ENCODE measurements around the gene HES5.

Gene HES5

DNA sequence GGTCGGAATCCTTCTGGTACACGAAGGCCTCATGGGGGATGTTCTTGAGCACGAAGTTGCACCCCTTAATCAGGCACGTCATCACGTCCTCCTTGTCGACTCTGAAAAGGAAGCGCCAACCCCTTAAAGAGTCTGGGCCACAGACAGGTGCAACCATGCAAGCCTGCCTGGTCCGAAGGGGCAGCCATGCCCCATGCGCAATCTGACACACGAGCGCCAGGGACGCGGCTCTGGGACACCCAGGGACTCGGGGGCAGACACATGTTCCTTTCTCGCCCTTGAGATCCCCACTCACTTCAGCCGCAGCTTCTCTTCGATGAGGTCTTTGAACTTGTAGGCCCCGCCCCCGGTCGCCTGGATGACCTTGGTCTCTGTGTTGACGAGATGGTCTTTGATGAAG is 9.3 kb downstream of the HES5 start:
- DNase-seq (ENCODE audit: low spot score), result no peak
- Histone ChIP-seq H3K27ac (no peak overlapping the region), H3K4me3 (no peak overlapping the region)
- TF ChIP-seq, protein P1, sequence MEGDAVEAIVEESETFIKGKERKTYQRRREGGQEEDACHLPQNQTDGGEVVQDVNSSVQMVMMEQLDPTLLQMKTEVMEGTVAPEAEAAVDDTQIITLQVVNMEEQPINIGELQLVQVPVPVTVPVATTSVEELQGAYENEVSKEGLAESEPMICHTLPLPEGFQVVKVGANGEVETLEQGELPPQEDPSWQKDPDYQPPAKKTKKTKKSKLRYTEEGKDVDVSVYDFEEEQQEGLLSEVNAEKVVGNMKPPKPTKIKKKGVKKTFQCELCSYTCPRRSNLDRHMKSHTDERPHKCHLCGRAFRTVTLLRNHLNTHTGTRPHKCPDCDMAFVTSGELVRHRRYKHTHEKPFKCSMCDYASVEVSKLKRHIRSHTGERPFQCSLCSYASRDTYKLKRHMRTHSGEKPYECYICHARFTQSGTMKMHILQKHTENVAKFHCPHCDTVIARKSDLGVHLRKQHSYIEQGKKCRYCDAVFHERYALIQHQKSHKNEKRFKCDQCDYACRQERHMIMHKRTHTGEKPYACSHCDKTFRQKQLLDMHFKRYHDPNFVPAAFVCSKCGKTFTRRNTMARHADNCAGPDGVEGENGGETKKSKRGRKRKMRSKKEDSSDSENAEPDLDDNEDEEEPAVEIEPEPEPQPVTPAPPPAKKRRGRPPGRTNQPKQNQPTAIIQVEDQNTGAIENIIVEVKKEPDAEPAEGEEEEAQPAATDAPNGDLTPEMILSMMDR (IDR thresholded peaks at IDR 0.05), result no peak

DNA sequence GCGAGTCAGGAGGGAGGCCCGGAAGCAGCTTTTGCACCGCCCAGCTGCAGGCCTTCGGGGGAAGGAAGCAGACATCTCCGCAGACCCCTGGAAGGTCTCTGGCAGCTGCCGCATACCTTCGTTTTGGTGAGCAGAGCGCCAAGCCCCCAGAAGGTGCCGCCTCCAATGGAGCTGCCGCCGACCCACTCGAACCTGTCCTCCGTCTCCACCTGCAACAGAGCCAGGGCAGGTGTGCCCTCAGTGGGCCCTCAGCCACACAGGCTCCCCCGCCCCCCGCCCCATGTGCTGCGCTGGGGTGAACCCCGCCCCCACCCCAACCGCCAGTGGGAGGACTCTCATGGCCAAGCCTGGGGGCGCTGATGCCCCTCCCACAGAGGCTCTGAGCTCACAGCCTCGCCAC is 9.9 kb downstream of the HES5 start:
- TF ChIP-seq, protein P1 (IDR thresholded peaks at IDR 0.05), result no peak
- DNase-seq (ENCODE audit: low spot score), result no peak
- H3K4me3 ChIP-seq, result no peak overlapping the region
- H3K27ac ChIP-seq, result no peak overlapping the region

DNA sequence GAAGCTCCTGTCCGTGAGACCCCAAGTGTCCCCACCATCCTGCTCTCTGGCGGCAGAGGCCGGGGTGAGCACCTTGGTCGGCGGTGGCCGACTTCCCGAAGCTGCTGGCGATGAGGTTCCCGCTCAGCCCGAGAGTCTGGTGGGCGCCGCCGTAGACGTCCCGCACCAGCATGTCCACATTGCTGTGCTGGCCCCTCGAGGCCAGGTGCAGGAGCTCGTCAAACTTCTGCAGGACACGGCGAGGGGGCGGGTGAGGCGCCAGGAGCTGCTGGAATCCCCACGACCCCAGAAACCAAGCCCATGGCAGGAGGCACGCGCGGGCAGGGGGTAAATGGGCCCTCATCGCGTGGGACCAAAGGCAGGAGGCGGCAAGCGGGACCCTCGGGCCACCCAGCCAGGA is 10.3 kb downstream of the HES5 start:
- H3K27ac ChIP-seq, result no peak overlapping the region
- TF ChIP-seq, protein P1 (IDR thresholded peaks at IDR 0.05), result no peak
- H3K4me3 ChIP-seq, result no peak overlapping the region
- DNase-seq (ENCODE audit: low spot score), result no peak

DNA sequence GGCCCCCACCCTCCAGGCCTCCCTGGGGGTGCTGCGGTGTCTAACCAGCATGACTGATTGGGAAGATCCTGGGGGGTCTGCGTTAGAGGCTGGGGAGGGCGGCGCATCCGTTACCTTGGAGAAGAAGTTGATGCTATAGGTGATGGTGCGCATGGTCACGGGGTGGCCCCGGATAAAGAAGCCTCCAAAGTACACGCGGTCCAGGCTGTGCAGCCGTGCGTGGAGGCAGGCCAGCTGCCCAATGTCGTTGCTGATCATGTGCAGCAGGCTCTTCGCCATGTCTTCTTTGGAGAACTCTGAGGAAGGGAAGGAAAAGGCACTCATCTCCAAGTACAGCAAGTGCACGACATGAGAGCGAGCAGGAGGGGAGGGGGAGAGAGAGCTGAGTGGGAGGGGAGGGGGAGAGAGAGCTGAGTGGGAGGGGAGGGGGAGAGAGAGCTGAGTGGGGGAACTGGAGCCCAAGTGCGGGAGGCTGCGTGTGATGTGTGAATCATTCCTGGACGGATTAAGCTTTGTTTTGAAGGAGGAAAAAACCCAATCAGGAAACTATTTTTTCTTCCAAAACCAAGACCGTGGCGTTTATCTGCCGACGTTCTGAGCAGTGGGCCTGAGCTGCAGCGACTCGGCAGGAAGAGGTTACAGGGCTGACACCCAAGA is 10.9 kb downstream of the HES5 start:
- TF ChIP-seq, protein P1 (IDR thresholded peaks at IDR 0.05), result no peak
- H3K4me3 ChIP-seq, result no peak overlapping the region
- H3K27ac ChIP-seq, result no peak overlapping the region
- DNase-seq (ENCODE audit: low spot score), result no peak

DNA sequence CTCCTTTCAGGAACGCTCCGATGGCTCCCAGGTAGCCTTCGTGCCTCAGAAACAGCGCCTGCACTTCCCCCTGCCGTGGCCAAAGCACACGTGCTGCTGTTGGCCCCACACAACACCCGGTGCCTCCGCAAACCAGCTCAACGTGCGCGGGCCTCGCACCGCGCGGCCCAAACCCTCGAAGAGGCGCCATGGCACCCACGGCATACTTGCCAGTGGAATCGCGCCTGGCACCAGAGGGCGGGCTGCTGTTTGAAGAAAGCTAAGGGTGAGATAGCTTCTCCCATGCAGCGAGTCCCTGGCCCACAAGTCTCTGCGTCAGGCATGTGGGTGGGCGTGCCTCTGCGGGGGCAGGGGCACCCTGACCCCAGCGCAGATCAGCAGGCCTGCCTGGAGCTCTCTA is 11.5 kb downstream of the HES5 start:
- H3K27ac ChIP-seq, result no peak overlapping the region
- TF ChIP-seq, protein P1 (IDR thresholded peaks at IDR 0.05), result no peak
- DNase-seq (ENCODE audit: low spot score), result no peak
- no peak overlapping the region for H3K4me3 ChIP-seq

DNA sequence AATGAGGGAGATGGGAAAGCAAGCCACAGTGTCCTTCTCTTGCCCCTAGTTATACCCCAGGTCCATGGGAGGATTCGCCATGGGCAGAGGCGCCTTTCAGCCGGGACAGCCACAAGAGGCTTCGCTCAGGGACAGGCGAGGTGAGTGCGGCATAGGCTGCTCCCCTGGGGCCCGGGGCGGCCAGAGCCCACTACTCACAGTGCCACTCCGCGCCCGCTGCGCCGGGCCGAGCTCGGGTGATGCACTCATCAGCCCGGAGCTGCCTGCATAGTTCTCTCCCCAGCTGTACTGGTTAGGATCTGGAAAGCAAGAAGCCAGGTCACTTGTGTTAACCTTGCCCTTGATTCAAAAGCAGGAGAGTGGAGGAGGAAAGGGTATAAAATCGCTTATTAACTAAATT is 12.1 kb downstream of the HES5 start:
- no peak for DNase-seq (ENCODE audit: low spot score)
- TF ChIP-seq, protein P1 (IDR thresholded peaks at IDR 0.05), result no peak
- Histone ChIP-seq H3K27ac (no peak overlapping the region), H3K4me3 (no peak overlapping the region)

DNA sequence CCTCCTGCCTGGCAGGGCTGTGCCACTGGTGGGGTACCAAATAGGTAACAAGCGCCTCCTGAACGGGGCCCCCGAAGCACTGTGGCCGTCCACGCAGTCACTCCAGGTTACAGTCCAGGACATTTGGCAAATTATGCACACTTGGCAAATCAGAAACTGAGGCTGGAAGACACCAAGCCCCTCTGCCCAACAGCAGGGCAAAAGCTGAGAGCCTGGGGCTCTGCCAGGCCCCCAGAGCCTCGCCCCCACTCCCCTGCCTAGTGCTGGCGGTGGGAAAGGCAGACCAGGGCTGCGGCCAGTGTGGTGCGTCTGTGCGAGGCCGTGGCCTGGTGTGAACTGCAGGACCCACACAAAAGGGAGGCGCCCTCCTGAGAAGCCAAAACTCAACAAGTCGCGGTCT is 13.1 kb downstream of the HES5 start:
- TF ChIP-seq, protein P1 (IDR thresholded peaks at IDR 0.05), result no peak
- no peak overlapping the region for H3K27ac ChIP-seq

More for the DNA sequence above, 13.1 kb downstream of the HES5 start:
- H3K4me3 ChIP-seq, result no peak overlapping the region
- no peak for DNase-seq (ENCODE audit: low spot score)
